Parathyroid adenoma (tissue), 2 donors: ENCODE results near the gene TMEM161B.

Experiments used
- H2AFZ ChIP-seq: fragments of 300-600 bp; sonication (generic); one replicate; pipeline ENCODE4 v1.7.0; 2017; ENCODE audit warnings: antibody characterized with exemption, mild to moderate bottlenecking
- H3K27ac ChIP-seq: fragments of 300-600 bp; sonication (generic); one replicate; pipeline ENCODE4 v1.7.0; 2017
- H3K27me3 ChIP-seq: fragments of 300-600 bp; sonication (generic); one replicate; pipeline ENCODE4 v1.7.0; 2017; ENCODE audit warnings: low read length; ENCODE audit not compliant: control insufficient read depth, insufficient read depth
- H3K36me3 ChIP-seq: fragments of 300-600 bp; sonication (generic); one replicate; pipeline ENCODE4 v1.7.0; 2017; ENCODE audit warnings: low read length; ENCODE audit not compliant: control insufficient read depth, insufficient read depth
- H3K4me1 ChIP-seq: fragments of 300-600 bp; sonication (generic); one replicate; pipeline ENCODE4 v1.7.0; 2017; ENCODE audit warnings: control low read depth
- H3K4me2 ChIP-seq: fragments of 300-600 bp; sonication (generic); one replicate; pipeline ENCODE4 v1.7.0; 2017; ENCODE audit warnings: low read length
- H3K4me3 ChIP-seq: fragments of 300-600 bp; sonication (generic); one replicate; pipeline ENCODE4 v1.7.0; 2017; ENCODE audit warnings: low read depth, low read length
- H3K79me2 ChIP-seq: fragments of 300-600 bp; sonication (generic); one replicate; pipeline ENCODE4 v1.7.0; 2017; ENCODE audit warnings: control low read depth
- H3K9ac ChIP-seq: fragments of 300-600 bp; sonication (generic); one replicate; pipeline ENCODE4 v1.7.0; 2017; ENCODE audit warnings: mild to moderate bottlenecking
- H3K9me3 ChIP-seq: fragments of 300-600 bp; sonication (generic); one replicate; pipeline ENCODE4 v1.7.0; 2017; ENCODE audit warnings: low read length; ENCODE audit not compliant: control insufficient read depth
- CTCF ChIP-seq: fragments of 300-600 bp; sonication (generic); IDR thresholded peaks from one replicate; pipeline ENCODE4 v1.7.0; 2017; ENCODE audit warnings: antibody characterized with exemption, mild to moderate bottlenecking
- donor health status: primary hyperparathyroidism.

TMEM161B gene

GRCh38 chr5:88226881-88227450 lies 41.7 kb downstream of the TMEM161B start:
- Histone ChIP-seq H3K27me3 (no peaks in the 10 kb centered on the region), H3K9me3 (no peaks in the 10 kb centered on the region), H3K27ac (no peak overlapping the region), H2AFZ (no peak overlapping the region), H3K4me2 (no peak overlapping the region), H3K4me1 (no peaks in the 10 kb centered on the region), H3K4me3 (no peak overlapping the region), H3K9ac (no peak overlapping the region), H3K36me3 (no peaks in the 10 kb centered on the region), H3K79me2 (no peaks in the 10 kb centered on the region)
- no peak for TF ChIP-seq CTCF

- Histone ChIP-seq H3K27me3 (no peaks in the 10 kb centered on the region), H3K36me3 (no peaks in the 10 kb centered on the region), H3K4me3 (no peak overlapping the region), H3K9me3 (no peaks in the 10 kb centered on the region), H3K4me2 (no peak overlapping the region), H3K79me2 (no peaks in the 10 kb centered on the region), H2AFZ (no peak overlapping the region), H3K4me1 (no peaks in the 10 kb centered on the region), H3K27ac (no peak overlapping the region), H3K9ac (no peak overlapping the region)
- no peak for TF ChIP-seq CTCF
Measured at GRCh38 chr5:88214655-88215054, 54.0 kb downstream of the TMEM161B start.

- Histone ChIP-seq H3K27ac (no peak overlapping the region), H3K27me3 (no peaks in the 10 kb centered on the region), H3K4me2 (no peak overlapping the region), H3K9ac (no peak overlapping the region), H3K36me3 (no peaks in the 10 kb centered on the region), H3K9me3 (no peaks in the 10 kb centered on the region), H3K4me3 (no peak overlapping the region), H2AFZ (no peak overlapping the region), H3K79me2 (no peaks in the 10 kb centered on the region), H3K4me1 (no peaks in the 10 kb centered on the region)
- TF ChIP-seq CTCF = no peak
Measured at GRCh38 chr5:88207575-88207974, 61.1 kb downstream of the TMEM161B start.

- Histone ChIP-seq H3K4me1 (no peaks in the 10 kb centered on the region), H3K4me2 (no peak overlapping the region), H3K36me3 (no peaks in the 10 kb centered on the region), H3K27me3 (no peaks in the 10 kb centered on the region), H3K27ac (no peak overlapping the region), H3K9me3 (no peaks in the 10 kb centered on the region), H3K9ac (no peak overlapping the region), H2AFZ (no peak overlapping the region), H3K4me3 (no peak overlapping the region), H3K79me2 (no peaks in the 10 kb centered on the region)
- no peak for TF ChIP-seq CTCF
Measured at GRCh38 chr5:88203981-88204750, 64.5 kb downstream of the TMEM161B start.

GRCh38 chr5:88195636-88196035 lies 73.0 kb downstream of the TMEM161B start:
- no peak overlapping the region for H3K4me3 ChIP-seq
- H3K36me3 ChIP-seq = no peaks in the 10 kb centered on the region
- H3K27me3 ChIP-seq = no peaks in the 10 kb centered on the region
- H3K27ac ChIP-seq = no peak overlapping the region
- no peak overlapping the region for H2AFZ ChIP-seq
- H3K9ac ChIP-seq = no peak overlapping the region
- no peak for TF ChIP-seq CTCF
- no peaks in the 10 kb centered on the region for H3K4me1 ChIP-seq
- H3K79me2 ChIP-seq = no peaks in the 10 kb centered on the region
- H3K4me2 ChIP-seq = no peak overlapping the region
- H3K9me3 ChIP-seq = no peaks in the 10 kb centered on the region
